Measurements from ENCODE around the gene TAS1R1.

DNA sequence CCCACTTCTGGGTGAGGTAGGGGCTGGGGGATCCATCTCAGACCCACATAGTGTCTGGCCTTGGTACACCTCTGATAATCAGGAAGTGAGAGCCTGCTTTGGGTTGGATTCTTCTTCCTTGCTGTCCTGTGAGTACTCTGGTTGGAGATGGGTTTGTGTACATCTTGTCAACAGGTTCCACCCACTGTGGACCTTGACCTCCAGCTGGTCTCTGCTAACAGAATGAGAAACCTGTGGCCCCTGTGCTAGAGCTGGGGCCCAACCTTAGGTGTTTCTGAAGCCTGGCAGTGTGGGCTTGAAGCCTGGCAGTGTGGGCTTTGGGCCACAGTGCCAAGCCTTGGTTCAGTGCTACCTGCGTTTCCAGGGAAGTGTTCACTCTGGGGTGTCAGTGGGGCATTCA is 27.3 kb downstream of the TAS1R1 start:
- TF ChIP-seq POLR2A (IDR thresholded peaks at IDR 0.05) (no peak), POLR2AphosphoS5 (IDR thresholded peaks at IDR 0.05) (no peak)
- TF ChIP-seq, protein P1, sequence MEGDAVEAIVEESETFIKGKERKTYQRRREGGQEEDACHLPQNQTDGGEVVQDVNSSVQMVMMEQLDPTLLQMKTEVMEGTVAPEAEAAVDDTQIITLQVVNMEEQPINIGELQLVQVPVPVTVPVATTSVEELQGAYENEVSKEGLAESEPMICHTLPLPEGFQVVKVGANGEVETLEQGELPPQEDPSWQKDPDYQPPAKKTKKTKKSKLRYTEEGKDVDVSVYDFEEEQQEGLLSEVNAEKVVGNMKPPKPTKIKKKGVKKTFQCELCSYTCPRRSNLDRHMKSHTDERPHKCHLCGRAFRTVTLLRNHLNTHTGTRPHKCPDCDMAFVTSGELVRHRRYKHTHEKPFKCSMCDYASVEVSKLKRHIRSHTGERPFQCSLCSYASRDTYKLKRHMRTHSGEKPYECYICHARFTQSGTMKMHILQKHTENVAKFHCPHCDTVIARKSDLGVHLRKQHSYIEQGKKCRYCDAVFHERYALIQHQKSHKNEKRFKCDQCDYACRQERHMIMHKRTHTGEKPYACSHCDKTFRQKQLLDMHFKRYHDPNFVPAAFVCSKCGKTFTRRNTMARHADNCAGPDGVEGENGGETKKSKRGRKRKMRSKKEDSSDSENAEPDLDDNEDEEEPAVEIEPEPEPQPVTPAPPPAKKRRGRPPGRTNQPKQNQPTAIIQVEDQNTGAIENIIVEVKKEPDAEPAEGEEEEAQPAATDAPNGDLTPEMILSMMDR (IDR thresholded peaks at IDR 0.05), result no peak

Data from breast epithelium (tissue), 3 donors.